Loucy (cell line): ENCODE measurements around the gene DNALI1.

ENCODE experiments used
- EZH2phosphoT487 ChIP-seq: fragments of 200-600 bp; IDR thresholded peaks from 2 replicates; pipeline ENCODE4 v1.6.1; 2018; ENCODE audit warnings: antibody characterized with exemption, mild to moderate bottlenecking, moderate library complexity, borderline replicate concordance
- TF ChIP-seq, protein P1 (sequence below): fragments of 200-600 bp; sonication (generic); conservative IDR thresholded peaks from 2 replicates; pipeline ENCODE4 v1.5.1; 2014; ENCODE audit warnings: mild to moderate bottlenecking, antibody characterized with exemption, low read length

GRCh38 chr1:37514350-37515184, 42.2 kb upstream of the DNALI1 start, which contains the start of gene MEAF6:
- TF ChIP-seq, protein P1, sequence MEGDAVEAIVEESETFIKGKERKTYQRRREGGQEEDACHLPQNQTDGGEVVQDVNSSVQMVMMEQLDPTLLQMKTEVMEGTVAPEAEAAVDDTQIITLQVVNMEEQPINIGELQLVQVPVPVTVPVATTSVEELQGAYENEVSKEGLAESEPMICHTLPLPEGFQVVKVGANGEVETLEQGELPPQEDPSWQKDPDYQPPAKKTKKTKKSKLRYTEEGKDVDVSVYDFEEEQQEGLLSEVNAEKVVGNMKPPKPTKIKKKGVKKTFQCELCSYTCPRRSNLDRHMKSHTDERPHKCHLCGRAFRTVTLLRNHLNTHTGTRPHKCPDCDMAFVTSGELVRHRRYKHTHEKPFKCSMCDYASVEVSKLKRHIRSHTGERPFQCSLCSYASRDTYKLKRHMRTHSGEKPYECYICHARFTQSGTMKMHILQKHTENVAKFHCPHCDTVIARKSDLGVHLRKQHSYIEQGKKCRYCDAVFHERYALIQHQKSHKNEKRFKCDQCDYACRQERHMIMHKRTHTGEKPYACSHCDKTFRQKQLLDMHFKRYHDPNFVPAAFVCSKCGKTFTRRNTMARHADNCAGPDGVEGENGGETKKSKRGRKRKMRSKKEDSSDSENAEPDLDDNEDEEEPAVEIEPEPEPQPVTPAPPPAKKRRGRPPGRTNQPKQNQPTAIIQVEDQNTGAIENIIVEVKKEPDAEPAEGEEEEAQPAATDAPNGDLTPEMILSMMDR = peak; percentile 62
- no peak for TF ChIP-seq EZH2phosphoT487
